GM18508 (cell line): Measurements from ENCODE around the gene GAB2.
A peak's percentile ranks its signal among the peaks of the same experiment; 100 is the strongest.

Source experiments
- ATAC-seq: cut with Tn5 transposase; IDR thresholded peaks from one replicate; pipeline ENCODE4 v1.9.1; 2021; ENCODE audit warnings: moderate number of reproducible peaks; ENCODE audit not compliant: insufficient read depth, unreplicated experiment

The GAB2 gene

DNA sequence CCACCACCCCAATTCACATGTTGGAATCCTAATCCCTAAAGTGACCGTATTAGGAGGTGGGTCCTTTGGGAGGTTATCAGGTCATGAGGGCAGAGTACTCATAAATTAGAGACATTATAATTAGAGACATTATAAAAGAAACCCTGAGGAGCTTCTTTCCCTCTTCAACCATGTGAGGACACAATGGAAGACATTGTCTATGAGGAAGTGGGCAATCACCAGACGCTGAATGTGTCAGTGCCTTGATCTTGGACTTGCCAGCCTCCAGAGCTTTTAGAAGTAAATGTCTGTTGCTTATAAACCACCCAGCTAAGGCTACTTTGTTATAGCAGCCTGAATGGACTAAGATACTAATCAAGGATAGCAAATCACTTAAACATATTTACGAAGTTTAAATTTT lies 14.8 kb downstream of the GAB2 start:
- no peak for ATAC-seq

DNA sequence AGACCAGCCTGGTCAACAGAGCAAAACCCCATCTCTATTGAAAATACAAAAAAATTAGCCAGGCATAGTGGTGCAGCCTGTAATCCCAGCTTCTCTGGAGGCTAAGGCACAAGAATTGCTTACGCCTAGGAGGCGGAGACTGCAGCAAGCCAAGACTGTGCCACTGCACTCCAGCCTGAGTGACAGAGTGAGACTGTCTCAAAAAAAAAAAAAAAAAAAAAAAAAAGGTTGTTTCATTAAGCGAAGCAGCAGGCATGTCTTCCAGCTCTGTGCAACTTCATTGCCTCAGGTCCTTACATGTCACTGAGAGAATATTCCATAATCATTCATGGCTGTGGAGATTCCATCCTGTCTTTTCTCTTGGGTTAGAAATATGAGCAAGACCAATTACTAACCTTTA lies 16.9 kb downstream of the GAB2 start:
- no peak for ATAC-seq

DNA sequence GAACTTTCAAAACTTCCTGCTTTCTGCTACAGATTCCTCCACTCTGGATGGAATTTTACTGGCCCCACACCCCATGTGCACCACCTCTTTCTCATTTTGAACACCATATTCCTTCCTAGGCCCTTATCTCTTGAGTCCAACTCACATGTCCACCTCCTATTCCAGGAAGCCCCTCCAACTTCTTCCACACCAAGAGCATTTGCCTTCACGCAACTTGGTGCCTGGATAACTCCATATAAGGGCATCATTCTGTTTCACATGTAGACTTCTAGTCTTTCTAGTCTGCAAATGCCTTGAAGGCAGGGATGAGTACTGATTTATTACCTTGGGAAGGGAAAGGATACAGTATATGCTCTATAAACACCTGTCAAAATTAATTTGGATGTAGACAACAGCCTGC lies 17.5 kb downstream of the GAB2 start:
- ATAC-seq, result no peak

DNA sequence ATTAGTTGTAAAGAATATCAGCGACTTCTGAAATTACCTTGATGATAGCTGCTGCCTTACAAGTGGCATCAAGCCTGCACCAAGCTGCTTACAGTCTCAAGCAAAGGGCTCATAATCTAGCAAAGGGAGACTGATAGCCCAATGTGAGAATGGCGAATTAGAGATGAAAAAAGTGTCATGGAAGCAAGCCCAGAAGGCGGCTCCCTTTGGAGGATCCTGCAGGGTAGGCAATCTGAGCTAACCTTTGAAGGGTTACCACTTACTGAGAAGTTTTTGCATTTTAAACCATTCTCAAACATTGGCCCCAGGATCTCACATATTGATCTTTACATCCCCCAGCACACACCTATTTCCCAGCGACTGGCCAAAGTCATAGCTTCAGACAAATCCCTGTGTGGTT lies 18.5 kb downstream of the GAB2 start:
- ATAC-seq, result no peak

DNA sequence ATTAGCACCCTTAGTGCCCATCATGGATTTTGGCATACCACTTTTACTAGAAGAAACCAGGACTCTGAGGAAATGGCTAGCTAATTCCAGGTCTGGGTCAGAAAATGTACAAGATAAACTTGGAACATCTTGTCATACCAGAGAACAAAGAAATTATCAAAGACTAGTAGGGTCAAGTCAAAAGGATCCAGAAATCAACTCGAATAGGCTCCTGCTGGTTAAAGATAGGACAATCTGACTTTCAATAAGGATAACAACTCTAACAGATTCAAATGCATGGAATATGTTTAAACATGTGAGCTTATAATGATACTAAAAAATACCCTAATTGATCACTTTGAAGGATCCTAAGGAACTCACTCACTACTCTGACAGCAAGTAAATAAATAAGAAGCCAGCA lies 18.9 kb downstream of the GAB2 start:
- no peak for ATAC-seq

DNA sequence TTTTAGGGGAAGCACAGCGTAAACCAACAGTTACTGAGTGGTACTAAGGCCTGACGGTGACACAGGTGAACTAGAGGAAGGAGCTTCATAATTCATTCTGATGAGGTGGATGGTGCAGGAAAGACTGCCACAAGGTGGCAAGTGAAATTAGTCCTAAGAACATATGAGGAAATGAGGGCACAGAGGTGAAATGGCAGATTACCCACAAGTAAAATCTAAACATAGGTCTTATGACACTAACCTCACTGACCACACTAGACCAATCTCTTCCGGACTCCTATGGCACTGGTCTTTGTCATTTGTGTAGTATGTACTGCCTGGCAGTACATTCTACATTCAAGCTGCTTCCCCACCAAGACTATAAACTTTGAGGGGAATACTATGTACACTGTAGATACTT lies 20.2 kb downstream of the GAB2 start:
- ATAC-seq, result peak; percentile 86

DNA sequence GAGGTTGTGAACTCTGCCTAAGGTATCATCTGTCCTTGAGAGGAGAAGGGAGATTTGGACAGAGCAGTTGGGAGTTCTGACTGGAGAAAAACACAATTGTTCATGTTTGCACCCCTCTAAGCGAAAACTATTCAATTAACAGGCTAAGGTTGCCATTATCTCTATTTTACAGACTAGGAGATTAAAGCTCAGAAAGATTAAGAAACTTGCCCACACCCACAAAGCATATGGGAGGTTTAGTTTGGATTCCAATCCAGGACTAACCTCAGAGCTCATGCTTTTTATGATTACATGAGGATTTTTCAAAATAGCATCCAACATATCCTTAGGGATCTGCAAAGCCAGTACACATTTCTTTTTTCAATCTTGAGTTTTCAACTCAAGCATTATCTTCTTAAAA lies 22.0 kb downstream of the GAB2 start:
- ATAC-seq, result no peak

DNA sequence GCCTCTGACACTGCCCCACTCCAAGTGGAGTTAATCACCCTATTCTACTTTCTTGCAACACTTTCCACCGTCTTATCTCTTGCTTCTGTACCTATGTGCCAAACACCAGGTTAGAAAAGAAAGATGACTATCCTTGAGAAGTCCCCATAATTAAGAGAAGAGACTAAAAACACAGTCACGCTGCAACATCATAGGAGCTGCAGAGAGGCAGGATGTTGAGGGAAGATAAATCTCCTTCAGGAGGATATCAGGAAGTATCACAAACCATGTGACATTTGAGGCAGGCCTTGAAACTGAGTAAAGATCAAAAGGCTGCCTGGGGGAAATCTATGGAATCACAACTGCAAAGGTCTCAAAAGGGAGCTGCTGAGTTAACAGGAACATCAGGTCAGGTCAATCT lies 24.8 kb downstream of the GAB2 start:
- ATAC-seq, result no peak

DNA sequence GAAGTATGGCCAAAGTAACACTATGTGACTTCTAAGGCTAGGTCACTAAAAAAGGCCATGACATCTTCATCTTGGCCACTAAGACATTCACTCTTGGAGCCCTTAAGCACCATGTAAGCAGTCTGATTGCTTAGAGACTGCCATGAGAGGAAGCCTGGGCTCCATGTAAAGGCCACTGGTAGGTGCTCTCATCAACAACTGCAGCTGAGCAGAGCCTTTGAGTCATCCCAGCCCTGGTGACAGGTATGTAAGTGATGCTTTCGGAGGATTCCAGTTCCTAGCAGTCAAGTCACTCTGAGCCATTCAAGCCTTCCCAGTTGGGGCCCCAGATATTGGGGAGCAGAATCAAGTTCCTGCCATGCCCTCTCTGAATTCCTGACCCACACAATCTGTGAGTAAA lies 26.2 kb downstream of the GAB2 start:
- ATAC-seq, result no peak

DNA sequence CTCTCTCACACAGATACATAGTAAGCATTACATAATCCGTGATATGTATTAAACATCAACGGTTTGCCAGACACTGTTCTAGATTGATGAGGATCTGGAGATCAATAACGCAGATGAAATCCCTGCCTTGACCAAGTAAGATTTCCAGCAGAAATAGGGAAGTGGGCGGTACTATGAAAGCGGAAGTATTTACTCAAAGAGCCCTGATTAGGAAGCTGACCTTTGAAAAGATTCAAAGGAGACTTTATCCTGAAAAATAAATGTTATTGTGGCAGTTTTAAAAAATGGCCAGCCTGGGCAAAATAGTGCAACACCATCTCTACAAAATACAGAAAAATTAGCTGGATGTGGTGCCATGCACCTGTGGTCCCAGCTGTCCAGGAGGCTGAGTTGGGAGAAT lies 26.8 kb downstream of the GAB2 start:
- no peak for ATAC-seq

DNA sequence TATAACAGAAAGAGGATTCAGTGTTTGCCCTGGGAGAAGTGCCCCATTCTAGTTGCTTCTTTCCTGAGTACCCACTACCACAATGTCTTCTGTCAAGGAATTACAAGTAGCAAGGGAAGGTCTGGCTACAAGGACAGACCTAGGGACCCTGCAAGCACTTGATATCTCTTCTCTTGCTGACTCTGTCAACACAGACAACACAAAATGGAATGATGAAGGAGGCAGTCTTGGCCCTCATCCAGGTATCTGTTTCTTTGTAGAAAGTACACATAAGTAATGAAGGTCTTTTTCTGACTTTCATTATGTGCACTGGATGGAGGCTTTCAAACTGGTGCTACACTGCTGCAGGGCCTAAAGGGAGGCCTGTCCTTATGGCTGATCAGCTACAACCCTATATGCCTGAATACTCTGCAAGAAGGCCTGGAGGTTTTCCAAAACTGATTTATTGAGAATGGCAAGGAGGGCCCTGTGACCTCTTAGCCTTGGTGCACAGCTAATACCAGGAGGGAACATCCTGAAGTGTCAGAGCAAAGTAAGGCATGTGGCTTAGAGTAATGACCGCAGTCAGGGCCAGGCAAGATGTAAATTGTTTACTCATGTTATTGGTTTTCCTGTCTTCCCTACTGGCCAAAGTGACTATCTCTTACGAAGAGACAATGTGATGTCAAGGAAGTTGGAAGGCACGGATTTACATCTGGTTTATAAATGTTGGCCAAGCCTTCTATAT lies 31.2 kb downstream of the GAB2 start:
- ATAC-seq, result no peak

DNA sequence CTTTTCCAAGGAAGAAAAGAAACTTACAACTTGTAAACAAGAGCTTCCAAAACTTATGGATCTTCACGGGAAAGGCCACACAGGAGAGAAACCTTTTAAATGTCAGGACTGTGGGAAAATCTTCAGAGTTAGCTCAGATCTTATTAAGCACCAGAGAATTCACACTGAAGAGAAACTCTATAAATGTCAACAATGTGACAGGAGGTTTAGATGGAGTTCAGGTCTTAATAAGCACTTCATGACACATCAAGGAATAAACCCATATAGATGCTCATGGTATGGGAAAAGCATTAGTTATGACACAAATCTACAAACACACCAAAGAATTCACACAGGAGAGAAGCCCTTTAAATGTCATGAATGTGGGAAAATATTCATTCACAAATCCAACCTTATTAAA lies 32.4 kb downstream of the GAB2 start:
- no peak for ATAC-seq

DNA sequence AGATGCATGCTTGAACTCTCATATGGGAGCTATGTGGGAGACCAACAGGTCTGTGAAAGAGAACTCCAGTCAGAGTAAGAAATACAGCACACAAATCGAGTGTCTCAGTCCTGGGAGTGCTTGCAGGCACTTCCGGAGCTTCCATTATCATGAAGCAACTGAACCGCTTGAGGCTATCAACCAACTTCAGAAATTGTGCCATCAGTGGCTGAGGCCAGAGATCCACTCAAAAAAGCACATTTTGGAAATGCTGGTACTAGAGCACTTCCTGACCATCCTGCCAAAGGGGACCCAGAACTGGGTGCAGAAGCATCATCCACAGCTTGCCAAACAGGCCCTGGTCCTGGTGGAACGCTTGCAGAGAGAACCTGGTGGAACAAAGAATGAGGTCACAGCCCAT lies 33.4 kb downstream of the GAB2 start:
- ATAC-seq, result no peak

DNA sequence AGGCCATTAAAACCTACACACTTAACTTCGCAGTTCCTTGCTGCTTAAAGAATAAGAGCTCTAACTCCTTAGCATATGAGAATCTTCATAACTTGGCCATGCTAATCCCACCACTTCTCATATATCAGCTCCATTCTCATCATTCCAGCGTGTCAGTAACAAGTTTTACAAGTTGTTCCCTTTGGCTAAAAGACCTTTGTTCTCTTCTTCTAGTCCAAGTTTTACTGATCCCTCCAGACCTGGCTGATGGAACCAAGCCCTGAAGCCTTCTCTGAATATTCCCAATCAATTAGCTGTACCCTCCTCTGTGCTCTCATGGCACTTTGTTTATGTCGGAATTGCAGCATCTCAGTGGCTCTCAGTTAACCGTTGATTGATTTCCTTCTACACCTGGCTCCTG lies 35.8 kb downstream of the GAB2 start:
- ATAC-seq, result no peak

DNA sequence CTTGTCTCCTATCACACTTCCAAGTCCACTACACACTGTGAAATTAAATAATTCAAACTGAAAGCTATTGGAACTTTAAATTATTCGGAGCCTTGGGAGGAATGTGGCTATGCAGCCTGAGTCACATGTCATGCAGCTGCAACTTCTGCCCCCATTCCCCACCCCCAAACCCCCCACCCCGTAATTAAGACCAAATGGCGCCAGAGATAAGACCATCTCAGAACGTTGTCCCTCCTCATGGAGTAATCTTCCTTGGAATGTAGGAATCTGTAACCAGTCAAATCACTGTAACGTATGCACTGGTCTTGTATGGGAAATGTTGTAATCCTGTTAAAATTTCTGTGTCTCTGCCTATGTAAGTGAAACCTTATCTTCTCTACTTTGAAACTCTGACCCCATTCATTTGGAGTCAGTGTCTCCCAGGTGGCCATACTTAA lies 37.0 kb downstream of the GAB2 start:
- no peak for ATAC-seq

DNA sequence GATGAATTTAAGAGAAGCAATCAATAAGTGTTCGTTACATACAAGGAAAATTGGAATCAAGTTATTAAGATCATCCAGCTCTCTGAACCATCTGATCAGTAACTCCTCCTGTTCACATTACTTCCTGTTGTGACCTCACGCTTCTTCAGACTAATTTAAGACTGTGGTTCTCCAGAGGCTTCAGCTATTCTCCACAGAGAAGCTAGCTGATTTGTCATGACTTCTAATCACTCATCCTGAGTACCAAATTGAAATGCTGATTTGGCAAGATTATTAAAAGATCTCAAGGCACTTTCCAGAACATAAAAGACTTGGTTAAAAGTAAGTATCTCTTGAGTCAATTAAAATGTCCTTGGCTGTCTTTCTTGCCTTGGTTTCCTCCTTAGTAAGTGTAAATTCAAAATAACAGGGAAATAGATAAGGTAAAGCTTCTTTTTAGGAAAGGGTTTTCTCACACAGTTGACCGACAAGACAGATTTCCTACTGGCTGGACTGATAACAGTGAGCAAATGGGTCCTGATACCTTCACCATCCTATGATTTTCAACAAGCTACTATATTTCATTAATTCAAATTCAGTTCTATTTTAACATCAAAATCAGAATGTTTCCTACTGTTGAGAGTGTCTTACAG lies 38.5 kb downstream of the GAB2 start:
- no peak for ATAC-seq

DNA sequence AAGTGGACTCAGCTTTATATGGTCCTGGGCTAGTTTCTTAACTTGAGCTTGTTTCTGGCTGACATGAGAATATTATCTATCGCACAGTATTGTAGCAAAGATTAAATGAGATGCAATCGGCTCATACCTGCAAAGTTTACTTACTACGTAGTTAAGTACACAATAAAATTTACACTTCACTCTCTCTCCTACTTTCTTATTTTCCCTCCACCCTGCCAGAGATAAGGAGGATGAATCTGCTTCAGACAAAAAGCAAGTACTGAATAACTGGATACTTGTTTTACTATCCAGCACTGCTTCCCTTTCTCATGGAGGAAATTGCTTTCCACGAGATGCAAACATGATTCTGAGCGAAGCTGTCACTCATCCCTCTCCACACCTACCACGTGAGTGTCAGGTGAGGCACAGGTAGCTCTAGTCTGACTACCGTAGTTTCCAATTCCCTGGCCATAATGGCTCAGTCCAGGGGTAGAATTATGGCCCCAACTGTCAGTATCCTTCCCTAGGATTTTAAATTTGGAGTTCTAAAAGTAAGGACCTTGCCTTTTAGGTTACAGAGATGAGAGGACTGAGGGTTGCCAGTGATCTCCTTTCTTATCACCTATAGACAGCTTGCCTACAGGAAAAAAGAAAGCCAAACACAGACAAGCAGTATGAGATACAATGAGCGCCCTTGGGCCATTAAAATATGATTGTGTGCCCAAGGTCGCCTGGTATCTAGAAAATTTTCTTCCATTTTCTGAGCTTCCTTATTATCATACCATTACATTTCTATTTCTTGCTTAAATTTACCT lies 39.8 kb downstream of the GAB2 start:
- ATAC-seq, result no peak

DNA sequence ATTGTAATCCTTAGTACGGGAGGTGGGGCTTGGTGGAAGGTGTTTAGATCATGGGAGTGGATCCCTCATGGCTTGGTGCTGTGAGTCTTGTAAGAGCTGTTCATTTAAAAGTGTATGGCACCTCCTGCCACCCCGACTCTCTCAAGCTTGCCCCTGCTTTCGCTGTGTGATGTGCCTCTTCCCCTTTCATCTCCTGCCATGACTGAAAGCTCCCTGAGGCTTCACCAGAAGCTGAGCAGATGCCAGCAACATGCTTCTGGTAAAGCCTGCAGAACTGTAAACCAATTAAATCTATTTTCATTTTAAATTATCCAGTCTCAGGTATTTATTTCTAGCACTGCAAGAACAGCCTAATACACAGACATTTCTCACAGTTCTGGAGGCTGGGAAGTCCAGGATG lies 40.8 kb downstream of the GAB2 start:
- ATAC-seq, result no peak

DNA sequence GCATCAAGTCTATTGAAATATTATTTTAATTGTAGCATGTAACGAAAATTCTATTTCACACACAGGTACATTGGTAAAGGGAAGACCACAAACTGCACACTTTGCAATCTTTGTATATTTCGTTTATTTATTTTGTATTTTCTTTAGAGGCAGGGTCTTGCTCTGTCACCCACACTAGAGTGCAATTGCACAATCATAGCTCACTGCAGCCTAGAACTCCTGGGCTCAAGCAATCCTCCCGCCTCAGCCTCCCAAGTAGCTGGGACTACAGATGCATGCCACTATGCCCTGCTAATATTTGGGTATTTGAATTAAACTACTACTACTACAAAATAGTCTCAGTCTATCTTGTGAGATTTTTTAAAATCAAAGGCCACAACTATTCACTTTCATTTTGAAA lies 42.7 kb downstream of the GAB2 start:
- no peak for ATAC-seq

DNA sequence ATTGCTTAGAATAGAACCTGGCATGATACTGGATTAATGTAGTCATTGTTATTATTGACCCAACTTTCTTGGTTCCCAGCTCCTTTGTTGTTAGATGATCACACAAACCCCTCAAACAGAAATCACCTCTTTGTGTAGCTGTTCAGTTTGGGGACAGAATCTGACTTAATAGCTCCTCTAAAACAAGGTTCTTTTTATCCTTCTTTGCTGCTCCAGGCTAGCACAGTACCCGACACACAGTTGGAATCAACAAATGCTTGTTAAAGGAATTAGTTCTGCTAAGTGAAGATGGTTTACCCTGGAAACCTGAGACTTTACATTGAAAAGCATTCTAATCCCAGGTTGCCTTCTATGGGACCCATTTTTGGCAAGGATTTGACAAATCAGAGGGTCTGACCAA lies 43.9 kb downstream of the GAB2 start:
- no peak for ATAC-seq

DNA sequence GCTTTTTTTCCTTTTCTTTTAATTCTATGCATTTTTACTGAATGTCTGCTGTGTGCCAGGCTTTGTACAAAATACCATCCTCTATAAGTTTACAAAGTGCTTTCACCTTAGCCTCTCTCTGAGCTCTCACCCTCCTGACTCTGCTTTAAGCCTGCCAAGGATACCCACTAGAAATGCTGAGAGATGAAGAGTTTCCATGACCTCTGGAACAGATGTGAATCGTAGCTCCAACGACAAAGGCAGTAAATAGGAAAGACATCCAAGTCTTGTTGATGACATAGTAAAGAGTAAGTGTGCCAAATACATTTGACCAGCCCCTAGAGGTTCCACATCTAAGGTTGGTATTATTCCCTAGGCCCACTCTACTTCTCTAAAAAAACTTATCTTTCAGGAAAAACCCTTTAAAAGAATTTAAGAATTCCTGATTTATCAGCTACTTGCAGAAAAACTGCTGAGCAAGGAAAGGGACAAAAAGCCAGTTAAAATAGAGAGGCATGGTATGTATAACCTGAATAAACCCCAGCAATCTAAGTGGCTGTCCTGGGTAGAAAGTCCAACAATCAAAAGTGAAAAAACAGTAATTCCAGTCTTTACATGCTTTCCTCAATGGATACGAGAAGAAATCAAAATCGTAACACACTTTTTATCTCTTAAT lies 45.4 kb downstream of the GAB2 start:
- no peak for ATAC-seq
